H1 (cell line): Measurements from ENCODE around the gene SLC1A4. TPM values are rescaled to one million over a fixed set of nuclear protein-coding genes. Genes with fewer than 3 reads are reported as not detected.

Source experiments
- CTCF ChIA-PET: fragments of 300-600 bp; sonication (Branson Sonifier 250); formaldehyde crosslinking; loops from one replicate; lab custom pipeline; 2021; ENCODE audit not compliant: partially characterized antibody; lab: Charles Lee
- POLR2A ChIA-PET: fragments of 300-600 bp; sonication (Branson Sonifier 250); formaldehyde crosslinking; loops from one replicate; lab custom pipeline; 2021; ENCODE audit warnings: inconsistent platforms; ENCODE audit not compliant: partially characterized antibody; lab: Charles Lee
- DNase-seq, 2 experiments: peaks; one replicate each; pipeline versions ENCODE4 v3.0.0 to v3.0.0-alpha.2; 2010 to 2022; ENCODE audit warnings: low spot score in 2 of 2, low read depth in 1 of 2, mixed read lengths in 1 of 2
- FAIRE-seq: peaks from 2 replicates; lab custom pipeline; 2011; peaks lifted over from hg19 to GRCh38; lab: Jason Lieb, UNC
- H2AFZ ChIP-seq: 2 replicates; pipeline ENCODE4 v1.8.1; 2012; ENCODE audit warnings: low read length, inconsistent platforms
- H2AK5ac ChIP-seq: 2 replicates; pipeline ENCODE4 v1.6.1; 2013; ENCODE audit warnings: low read depth, low read length
- H2BK120ac ChIP-seq: replicated peaks from 2 replicates; pipeline ENCODE3; 2013; ENCODE audit warnings: low read depth, low read length, inconsistent platforms
- H2BK12ac ChIP-seq: 2 replicates; pipeline ENCODE4 v1.6.1; 2013; ENCODE audit warnings: low read depth, low read length
- H2BK15ac ChIP-seq: 2 replicates; pipeline ENCODE4 v1.6.1; 2013; ENCODE audit warnings: low read length
- H2BK20ac ChIP-seq: 2 replicates; pipeline ENCODE4 v1.6.1; 2013; ENCODE audit warnings: low read length
- H2BK5ac ChIP-seq: 2 replicates; pipeline ENCODE4 v1.6.1; 2013; ENCODE audit warnings: low read depth, low read length
- H3K14ac ChIP-seq: 2 replicates; pipeline ENCODE4 v1.6.1; 2013; ENCODE audit warnings: inconsistent platforms; ENCODE audit not compliant: insufficient read length
- H3K18ac ChIP-seq: 2 replicates; pipeline ENCODE4 v1.6.1; 2013; ENCODE audit warnings: low read length; ENCODE audit errors: extremely low read depth
- H3K23ac ChIP-seq: 2 replicates; pipeline ENCODE4 v1.6.1; 2013; ENCODE audit warnings: inconsistent platforms; ENCODE audit not compliant: insufficient read length
- H3K23me2 ChIP-seq: 2 replicates; pipeline ENCODE4 v1.6.1; 2013; ENCODE audit warnings: low read depth, low read length
- H3K27ac ChIP-seq: 2 replicates; pipeline ENCODE4 v1.6.1; 2011; ENCODE audit warnings: low read depth, low read length, inconsistent platforms
- H3K27me3 ChIP-seq, 4 experiments: replicated peaks in 1 of 4; 1 replicate in 1 of 4; 2 replicates in 3 of 4; pipeline versions ENCODE4 v1.6.1 to v1.8.1; 2011 to 2013; ENCODE audit warnings: low read length in 3 of 4, mild to moderate bottlenecking in 3 of 4, inconsistent platforms in 2 of 4, mixed read lengths in 2 of 4, moderate library complexity in 1 of 4; ENCODE audit not compliant: control insufficient read depth in 3 of 4, insufficient read depth in 3 of 4; ENCODE audit errors: extremely low read depth in 1 of 4
- H3K36me3 ChIP-seq, 4 experiments: 2 replicates each; pipeline versions ENCODE4 v1.6.1 to v1.8.1; 2011 to 2013; ENCODE audit warnings: mild to moderate bottlenecking in 4 of 4, low read length in 3 of 4, moderate library complexity in 2 of 4, control low read depth in 1 of 4, inconsistent platforms in 1 of 4; ENCODE audit not compliant: insufficient read depth in 4 of 4, control insufficient read depth in 2 of 4
- H3K4ac ChIP-seq: replicated peaks from 2 replicates; pipeline ENCODE3; 2013; ENCODE audit warnings: low read length, low read depth, mixed read lengths, inconsistent platforms; ENCODE audit not compliant: insufficient read length
- H3K4me1 ChIP-seq, 4 experiments: replicated peaks in 1 of 4; 1 replicate in 1 of 4; 2 replicates in 3 of 4; pipeline versions ENCODE4 v1.6.1 to v1.8.1; 2011 to 2013; ENCODE audit warnings: low read length in 3 of 4, inconsistent platforms in 2 of 4, mixed read lengths in 1 of 4; ENCODE audit not compliant: insufficient read depth in 4 of 4, control insufficient read depth in 3 of 4
- H3K4me2 ChIP-seq, 2 experiments: 2 replicates each; pipeline versions ENCODE4 v1.6.1 to v1.8.1; 2011 to 2013; ENCODE audit warnings: low read depth in 2 of 2, low read length in 2 of 2, control low read depth in 1 of 2, inconsistent platforms in 1 of 2, mild to moderate bottlenecking in 1 of 2; ENCODE audit not compliant: insufficient read depth in 1 of 2
- H3K4me3 ChIP-seq, 4 experiments: fragments of 200-600, 300-600 bp in 1 of 4; sonication (generic), shearing (Covaris generic), sonication (Bioruptor Twin) in 1 of 4; 2 replicates each; pipeline versions ENCODE4 v1.5.1 to v1.8.1; 2011 to 2016; ENCODE audit warnings: low read length in 4 of 4, low read depth in 3 of 4, control low read depth in 2 of 4, inconsistent platforms in 2 of 4, mild to moderate bottlenecking in 2 of 4, mixed read lengths in 1 of 4, moderate library complexity in 1 of 4; ENCODE audit not compliant: insufficient read depth in 2 of 4; ENCODE audit errors: extremely low read depth in 1 of 4
- H3K56ac ChIP-seq: replicated peaks from 2 replicates; pipeline ENCODE3; 2013; ENCODE audit warnings: low read depth, mild to moderate bottlenecking, mixed read lengths, low read length, inconsistent platforms; ENCODE audit not compliant: insufficient read length
- H3K79me1 ChIP-seq: 2 replicates; pipeline ENCODE4 v1.6.1; 2013; ENCODE audit warnings: low read depth, low read length, control low read depth
- H3K79me2 ChIP-seq, 2 experiments: 2 replicates each; pipeline versions ENCODE4 v1.6.1 to v1.8.1; 2012 to 2013; ENCODE audit warnings: low read length in 2 of 2, mild to moderate bottlenecking in 2 of 2, inconsistent platforms in 1 of 2; ENCODE audit not compliant: insufficient read depth in 2 of 2, control insufficient read depth in 1 of 2
- H3K9ac ChIP-seq, 4 experiments: replicated peaks in 1 of 4; 1 replicate in 1 of 4; 2 replicates in 3 of 4; pipeline versions ENCODE4 v1.6.1 to v1.8.1; 2011 to 2013; ENCODE audit warnings: low read depth in 3 of 4, low read length in 3 of 4, control low read depth in 2 of 4, mild to moderate bottlenecking in 2 of 4, moderate library complexity in 2 of 4, inconsistent platforms in 1 of 4; ENCODE audit errors: extremely low read depth in 1 of 4
- H3K9me3 ChIP-seq, 2 experiments: 2 replicates each; pipeline versions ENCODE4 v1.6.1 to v1.8.1; 2012 to 2013; ENCODE audit warnings: mild to moderate bottlenecking in 2 of 2, moderate library complexity in 2 of 2, control low read depth in 1 of 2, inconsistent platforms in 1 of 2, low read depth in 1 of 2, low read length in 1 of 2, mixed read lengths in 1 of 2; ENCODE audit not compliant: insufficient read depth in 2 of 2
- H4K20me1 ChIP-seq, 2 experiments: replicated peaks in 1 of 2; 2 replicates each; pipeline versions ENCODE3 to v1.8.1; 2011 to 2013; ENCODE audit warnings: inconsistent platforms in 2 of 2, low read length in 2 of 2, mild to moderate bottlenecking in 1 of 2; ENCODE audit not compliant: insufficient read depth in 2 of 2, control insufficient read depth in 1 of 2
- H4K5ac ChIP-seq: 2 replicates; pipeline ENCODE4 v1.6.1; 2013; ENCODE audit warnings: low read length, low read depth, mixed read lengths, inconsistent platforms; ENCODE audit not compliant: insufficient read length
- H4K8ac ChIP-seq: 2 replicates; pipeline ENCODE4 v1.8.0; 2013; ENCODE audit warnings: mild to moderate bottlenecking, moderate library complexity, low read length, inconsistent platforms; ENCODE audit not compliant: insufficient read depth; ENCODE audit errors: extremely low read depth
- H4K91ac ChIP-seq: replicated peaks from 2 replicates; pipeline ENCODE3; 2013; ENCODE audit warnings: low read length, mixed read lengths, inconsistent platforms; ENCODE audit not compliant: insufficient read length
- ASH2L ChIP-seq: fragments of 200-600, 300-600 bp; sonication (generic); IDR thresholded peaks from one replicate; pipeline ENCODE4 v1.7.1; 2017; ENCODE audit warnings: low read length
- CBX8 ChIP-seq: fragments of 300-800, 300-1000 bp; sonication (generic); IDR thresholded peaks from 2 replicates; pipeline ENCODE4 v1.7.1; 2016; ENCODE audit warnings: low read depth, low read length, borderline replicate concordance
- CTBP2 ChIP-seq: IDR thresholded peaks from 2 replicates; pipeline ENCODE4 v1.7.0; 2011; ENCODE audit warnings: borderline replicate concordance, mild to moderate bottlenecking, moderate library complexity, mixed read lengths, low read length; ENCODE audit not compliant: insufficient read depth, insufficient read length
- E2F6 ChIP-seq: IDR thresholded peaks from 2 replicates; pipeline ENCODE4 v1.6.1; 2012; ENCODE audit warnings: inconsistent platforms
- HDAC2 ChIP-seq, 2 experiments: fragments of 300-600 bp in 1 of 2; sonication (generic) in 1 of 2; IDR thresholded peaks; 2 replicates each; pipeline ENCODE4 v1.6.1; 2011 to 2012; ENCODE audit warnings: low read depth in 2 of 2, low read length in 2 of 2, mild to moderate bottlenecking in 2 of 2, moderate library complexity in 2 of 2, borderline replicate concordance in 1 of 2, inconsistent platforms in 1 of 2
- KDM4A ChIP-seq: IDR thresholded peaks from one replicate; pipeline ENCODE4 v1.7.1; 2012; ENCODE audit warnings: low read depth, mild to moderate bottlenecking, moderate library complexity, low read length, inconsistent platforms; ENCODE audit not compliant: severe bottlenecking
- MAX ChIP-seq: IDR thresholded peaks from 2 replicates; pipeline ENCODE4 v1.6.1; 2012; ENCODE audit warnings: inconsistent platforms
- TAF7 ChIP-seq: optimal IDR thresholded peaks from 2 replicates; pipeline ENCODE3; 2011; ENCODE audit warnings: low read depth, mild to moderate bottlenecking, inconsistent platforms, low read length, moderate library complexity, borderline replicate concordance
- WGBS, 2 experiments: shearing (Covaris generic) in 1 of 2; methylation state at CpG; one replicate each; pipeline versions ENCODE4 v1.1.6 to v1.1.7; 2013 to 2015; ENCODE audit warnings: low lambda C conversion rate in 2 of 2, mixed read lengths in 2 of 2, inconsistent platforms in 1 of 2, low coverage in 1 of 2, missing lambda C conversion rate in 1 of 2; ENCODE audit not compliant: insufficient replicate concordance in 2 of 2, insufficient coverage in 1 of 2, insufficient read length in 1 of 2; ENCODE audit errors: extremely low coverage in 1 of 2, missing lambda C conversion rate in 1 of 2; 5-methylcytosine and 5-hydroxymethylcytosine counted together
- polyA plus RNA-seq, 7 experiments: library from polyadenylated mRNA; depleted of rRNA in 3 of 7; stranded (reverse) in 5 of 7; unstranded in 2 of 7; fragments of >200 nt in 5 of 7; fragments of 200-250 nt in 2 of 7; gene quantifications; 1 replicate in 5 of 7; 2 replicates in 1 of 7; 4 replicates in 1 of 7; pipeline versions ENCODE4 v1.2.1 to v1.2.3, GENCODE V29; 2011 to 2013; ENCODE audit warnings: missing spikeins in 2 of 7, mixed read lengths in 2 of 7
- total RNA-seq: library from RNA; stranded (reverse); fragmentation: NEBNext Ultra II Directional; extraction: Animal tissue kit (Norgen Biotek cat#: 25700); gene quantifications from 2 replicates; pipeline ENCODE4 v1.2.1, GENCODE V29; 2021

Gene SLC1A4
- total and polyA plus RNA-seq, 2 of the 8 experiments (the other 6 are each of a cell fraction or from before 2014, with no cell fraction given), result 0.44 to 0.86 TPM

DNA sequence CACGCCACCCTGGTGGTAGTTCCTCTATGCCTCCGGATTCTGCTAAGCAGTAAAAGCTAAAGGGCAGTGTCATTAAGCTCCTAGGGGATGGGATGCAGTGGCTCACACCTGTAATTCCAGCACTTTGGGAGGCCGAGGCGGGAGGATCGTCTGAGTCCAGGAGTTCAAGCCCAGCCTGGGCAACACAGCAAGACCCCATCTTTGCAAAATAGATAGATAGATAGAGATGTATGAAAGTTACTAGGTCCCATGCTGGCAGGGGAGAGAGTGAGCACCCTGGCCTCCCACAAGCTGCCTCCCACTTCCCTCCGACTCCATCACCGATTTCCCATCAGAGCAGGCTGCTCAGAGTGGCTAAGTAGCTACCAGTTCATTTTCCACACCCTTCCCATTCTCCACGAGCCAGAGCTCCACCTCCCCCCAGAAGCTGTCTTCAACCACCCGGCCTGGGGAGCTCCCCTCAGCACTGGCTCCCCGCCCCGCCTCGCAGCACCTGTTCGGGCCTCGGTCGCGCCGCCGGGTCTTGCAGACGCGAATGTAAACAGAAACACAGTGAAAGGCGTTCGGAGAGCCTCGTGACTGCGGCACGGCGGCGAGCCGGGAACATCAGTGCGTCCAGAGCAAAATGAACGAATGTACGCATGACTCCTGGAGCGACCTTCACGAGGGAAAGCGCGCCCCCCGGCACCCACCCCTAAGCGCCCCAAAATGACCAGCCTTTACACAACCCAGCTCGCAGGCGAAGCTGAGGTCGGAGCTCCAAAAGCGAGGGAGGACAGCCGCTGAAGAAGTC, 66.4 kb downstream of the SLC1A4 start:
- Histone ChIP-seq H3K56ac (no peak overlapping the region), H3K9ac (peak overlapping the region; percentile 37 to 69 (median 56); a peak in 6 of 7 replicates), H2AFZ (no peak overlapping the region), H2AK5ac (no peak overlapping the region), H3K27me3 (peaks cover 0 to 3% (median 1%) of the 10 kb centered on the region in 4 experiments; a peak in 1 of 7 replicates), H3K4me3 (peak overlapping the region; percentile 62 to 86 (median 76)), H2BK5ac (no peak overlapping the region), H4K20me1 (peaks cover 2 to 7% of the 10 kb centered on the region in 2 experiments), H3K79me1 (peaks cover 11% of the 10 kb centered on the region; the same call in 1 of the 2 replicates), H4K5ac (peak overlapping the region; percentile 47), H2BK20ac (no peak overlapping the region), H3K4me2 (peak overlapping the region; percentile 87 to 90), H3K27ac (no peak overlapping the region; the same call in 1 of the 2 replicates), H2BK12ac (peak overlapping the region; percentile 65; the same call in 1 of the 2 replicates), H3K14ac (no peak overlapping the region), H3K23me2 (peaks cover 9% of the 10 kb centered on the region), H3K4ac (no peak overlapping the region), H3K36me3 (no peaks in the 10 kb centered on the region; a peak in 1 of 8 replicates), H4K8ac (peak overlapping the region; percentile 84; the same call in 1 of the 2 replicates), H3K9me3 (no peaks in the 10 kb centered on the region), H3K79me2 (peaks cover 9 to 39% of the 10 kb centered on the region in 2 experiments; a peak in 3 of 4 replicates), H4K91ac (peak overlapping the region; percentile 66), H3K23ac (no peak overlapping the region), H2BK120ac (no peak overlapping the region), H3K4me1 (peaks cover 0 to 7% (median 3%) of the 10 kb centered on the region in 4 experiments; a peak in 4 of 7 replicates), H3K18ac (no peak overlapping the region), H2BK15ac (no peak overlapping the region)
- ChIA-PET POLR2A (interaction anchor here (0.6 to 8.1 kb wide), 25 partner anchors 9 to 502 kb away, joined by 3 to 84 read pairs (median 4); partner anchors contain the start of genes ACTR2 and RAB1A), CTCF (interaction anchor here (0.8 to 3.1 kb wide), 12 partner anchors 10 to 439 kb away, joined by 3 to 17 read pairs (median 4); no protein-coding TSS in a partner anchor)
- DNase-seq (peak in 1 of 2 experiments; percentile 77), FAIRE-seq (no peak)
- 15% methylated on average over 40 of the region's 42 CpGs; no CpG with 5 or more reads in 1 of the 2 experiments for WGBS, 2 experiments
- TF ChIP-seq TAF7 (no peak), CTBP2 (no peak), ASH2L (peak; percentile 48), HDAC2 (IDR thresholded peaks at IDR 0.05; ENCODE audit: borderline replicate concordance in 1 of 2, low read depth in 2 of 2, low read length in 2 of 2) (peak in 1 of 2 experiments; percentile 77; a peak in 1 of 4 replicates), CBX8 (no peak), E2F6 (peak; percentile 95), MAX (peak; percentile 90), KDM4A (peak; percentile 4)
